Spleen (tissue), 11 donors: ENCODE data around the gene POLR3E. TPM values are rescaled to one million over a fixed set of nuclear protein-coding genes. Genes with fewer than 3 reads are reported as not detected.

ENCODE experiments used
- DNase-seq: peaks from one replicate; pipeline ENCODE4 v3.0.0-alpha.2; 2020
- H3K27ac ChIP-seq, 8 donors: fragments of 200-600 bp; sonication (generic) in 7 of 8; 1 replicate in 4 of 8; 2 replicates in 4 of 8; pipeline versions ENCODE4 v1.5.0 to v1.8.0; 2016 to 2021; ENCODE audit warnings: inconsistent platforms in 4 of 8, mild to moderate bottlenecking in 4 of 8, moderate library complexity in 1 of 8
- H3K27me3 ChIP-seq, 7 donors: fragments of 200-600 bp; sonication (generic) in 6 of 7; replicated peaks in 1 of 7; 1 replicate in 4 of 7; 2 replicates in 3 of 7; pipeline versions ENCODE4 v1.5.0 to v1.8.0; 2016 to 2021; ENCODE audit warnings: inconsistent platforms in 3 of 7, mild to moderate bottlenecking in 1 of 7
- H3K36me3 ChIP-seq, 6 donors: fragments of 200-600 bp; sonication (generic) in 5 of 6; 1 replicate in 4 of 6; 2 replicates in 2 of 6; pipeline versions ENCODE4 v1.5.0 to v1.8.0; 2016 to 2021; ENCODE audit warnings: inconsistent platforms in 2 of 6
- H3K4me1 ChIP-seq, 6 donors: fragments of 200-600 bp; sonication (generic) in 5 of 6; 1 replicate in 3 of 6; 2 replicates in 3 of 6; pipeline versions ENCODE4 v1.5.0 to v1.8.0; 2016 to 2021; ENCODE audit warnings: inconsistent platforms in 3 of 6
- H3K4me3 ChIP-seq, 8 donors: fragments of 200-600 bp; sonication (generic) in 7 of 8; 1 replicate in 4 of 8; 2 replicates in 4 of 8; pipeline versions ENCODE4 v1.5.0 to v1.8.0; 2016 to 2021; ENCODE audit warnings: inconsistent platforms in 4 of 8, mild to moderate bottlenecking in 4 of 8, moderate library complexity in 2 of 8
- H3K9me3 ChIP-seq, 8 donors: fragments of 200-600 bp; sonication (generic) in 7 of 8; 1 replicate in 4 of 8; 2 replicates in 4 of 8; pipeline versions ENCODE4 v1.5.0 to v1.8.0; 2016 to 2021; ENCODE audit warnings: inconsistent platforms in 4 of 8
- CTCF ChIP-seq, 11 experiments: fragments of 200-600 bp in 7 of 11; fragments of 450-650 bp in 4 of 11; sonication (generic) in 4 of 11; IDR thresholded peaks in 8 of 11; conservative IDR thresholded peaks in 3 of 11; 1 replicate in 7 of 11; 2 replicates in 4 of 11; pipeline versions ENCODE4 v1.4.0 to v1.8.0; 2016 to 2021; ENCODE audit warnings: antibody characterized with exemption in 11 of 11, inconsistent platforms in 4 of 11, mild to moderate bottlenecking in 1 of 11
- POLR2A ChIP-seq, 3 donors: fragments of 450-650 bp; IDR thresholded peaks; one replicate each; pipeline ENCODE4 v1.5.1; 2017; ENCODE audit warnings: antibody characterized with exemption in 3 of 3, mild to moderate bottlenecking in 1 of 3
- POLR2AphosphoS5 ChIP-seq, 3 donors: sonication (generic); formaldehyde crosslinking; IDR thresholded peaks; one replicate each; pipeline ENCODE4 v1.5.1; 2017; ENCODE audit warnings: antibody characterized with exemption in 3 of 3
- WGBS, 5 donors: extraction: QIAGEN DNeasy Blood & Tissue Kit in 3 of 5; methylation state at CpG; one replicate each; pipeline versions ENCODE4 v1.1.5 to v1.1.7; 2013 to 2018; 5-methylcytosine and 5-hydroxymethylcytosine counted together
- intact Hi-C: fragments of 100-400 bp; cut with DNase I; formaldehyde crosslinking; loops from one replicate; pipeline ENCODE4 v1.15.0; 2023; ENCODE audit warnings: low total_unique reads
- polyA plus RNA-seq, 3 donors: library from polyadenylated mRNA; stranded (reverse); fragments of 200-250 nt; gene quantifications; one replicate each; pipeline ENCODE4 v1.2.1, GENCODE V29; 2013
- total RNA-seq, 7 donors: library from RNA; depleted of rRNA in 3 of 7; stranded (reverse); fragments of >200 nt in 3 of 7; fragmentation: NEBNext Ultra II Directional in 4 of 7; extraction: Animal tissue kit (Norgen Biotek cat#: 25700) in 4 of 7; gene quantifications; one replicate each; pipeline versions ENCODE4 v1.1.0 to v1.2.1, GENCODE V29; 2016 to 2021
- donor health status: healthy with polysubstance abuse.
- donor health status: DM: no; HTN: no; CAD: no; lungs with moderate emphysema.
- donor health status: DM: no; HTN: no; CAD: no.
- donor health status: Bipolar disorder and iron deficiency.
- donor health status: healthy.
- donor health status: DM: no; HTN: no; CAD: no.
- donor health status: DM: yes; HTN: yes; CAD: no.

The POLR3E gene
- total and polyA plus RNA-seq, 10 donors, result 17.3 to 58.0 (median 44.7) TPM

- H3K36me3 ChIP-seq, result peaks cover 0 to 100% (median 86%) of the 10 kb centered on the region in 6 donors
- no peaks in the 10 kb centered on the region for H3K9me3 ChIP-seq
- H3K27me3 ChIP-seq, result no peaks in the 10 kb centered on the region
- no peak overlapping the region for H3K4me3 ChIP-seq
- intact Hi-C loops, result loop anchor here (10.0 kb wide), 1 partner anchor 1166 kb away; the partner anchor contains the start of genes DNAH3 and LDAF1
- WGBS, 5 donors, result 83 to 90% (median 88%) methylated on average over 13 of the region's 13 CpGs
- peaks cover 0 to 14% (median 4%) of the 10 kb centered on the region in 6 donors for H3K4me1 ChIP-seq
- TF ChIP-seq POLR2AphosphoS5 (IDR thresholded peaks at IDR 0.05) (no peak), POLR2A (IDR thresholded peaks at IDR 0.05) (no peak), CTCF (IDR thresholded peaks at IDR 0.05 in 8 of 11, conservative IDR thresholded peaks at IDR 0.05 in 3 of 11) (no peak)
- DNase-seq, result no peak
- H3K27ac ChIP-seq, result no peak overlapping the region
Measured at GRCh38 chr16:22320572-22321339, 23.5 kb downstream of the POLR3E start.

GRCh38 chr16:22321340-22322001, 24.3 kb downstream of the POLR3E start:
- no peak for TF ChIP-seq POLR2A (IDR thresholded peaks at IDR 0.05)
- TF ChIP-seq CTCF (IDR thresholded peaks at IDR 0.05 in 8 of 11, conservative IDR thresholded peaks at IDR 0.05 in 3 of 11), result peak; percentile 74 to 91 (median 85)
- TF ChIP-seq POLR2AphosphoS5 (IDR thresholded peaks at IDR 0.05), result peak in 2 of 3 donors; percentile 38 to 56
- peak; percentile 89 for DNase-seq
- peaks cover 0 to 14% (median 4%) of the 10 kb centered on the region in 6 donors for H3K4me1 ChIP-seq
- intact Hi-C loops, result loop anchor here (10.0 kb wide), 1 partner anchor 1167 kb away; the partner anchor contains the start of genes DNAH3 and LDAF1
- H3K4me3 ChIP-seq, result no peak overlapping the region
- H3K36me3 ChIP-seq, result peaks cover 0 to 100% (median 86%) of the 10 kb centered on the region in 6 donors
- H3K9me3 ChIP-seq, result no peaks in the 10 kb centered on the region
- 40 to 61% (median 54%) methylated on average over 13 to 16 of the region's 16 CpGs for WGBS, 5 donors
- no peak overlapping the region for H3K27ac ChIP-seq
- no peaks in the 10 kb centered on the region for H3K27me3 ChIP-seq

- no peaks in the 10 kb centered on the region for H3K27me3 ChIP-seq
- no peak for DNase-seq
- peaks cover 0 to 100% (median 86%) of the 10 kb centered on the region in 6 donors for H3K36me3 ChIP-seq
- no peak overlapping the region for H3K4me3 ChIP-seq
- intact Hi-C loops, result loop anchor here (10.0 kb wide), 1 partner anchor 1167 kb away; the partner anchor contains the start of genes DNAH3 and LDAF1
- H3K9me3 ChIP-seq, result no peaks in the 10 kb centered on the region
- WGBS, 5 donors, result 86 to 98% (median 96%) methylated on average over 7 to 11 of the region's 11 CpGs
- TF ChIP-seq POLR2AphosphoS5 (IDR thresholded peaks at IDR 0.05) (peak in 1 of 3 donors; percentile 19), CTCF (IDR thresholded peaks at IDR 0.05 in 8 of 11, conservative IDR thresholded peaks at IDR 0.05 in 3 of 11) (no peak)
- no peak overlapping the region for H3K27ac ChIP-seq
- peaks cover 0 to 14% (median 4%) of the 10 kb centered on the region in 6 donors for H3K4me1 ChIP-seq
Measured at GRCh38 chr16:22322021-22322471, 24.8 kb downstream of the POLR3E start.
